Activated naive CD8-positive, alpha-beta T cell treated with anti-CD3 and anti-CD28 coated beads, Interleukin-2, amount 50 U/mL, for 24 hours (primary cell): ENCODE results near the gene PKP4.

Experiments
- ATAC-seq: fragments of 150-1000 bp; cut with Tn5 transposase; one replicate; pipeline ENCODE4 v1.10.0; 2021
- DNase-seq: peaks from one replicate; pipeline ENCODE4 v3.0.0; 2021
- H3K27ac Mint-ChIP-seq: one replicate; pipeline ENCODE4 v1.8.0; 2021; ENCODE audit warnings: mild to moderate bottlenecking, mixed read lengths
- H3K27me3 Mint-ChIP-seq: one replicate; pipeline ENCODE4 v1.8.0; 2021; ENCODE audit warnings: mixed read lengths
- H3K36me3 Mint-ChIP-seq: one replicate; pipeline ENCODE4 v1.8.0; 2021; ENCODE audit warnings: low read depth, mixed read lengths
- H3K4me1 Mint-ChIP-seq: one replicate; pipeline ENCODE4 v1.8.0; 2021; ENCODE audit warnings: mixed read lengths
- H3K4me3 Mint-ChIP-seq: one replicate; pipeline ENCODE4 v1.8.0; 2021; ENCODE audit warnings: mild to moderate bottlenecking, moderate library complexity, mixed read lengths
- H3K9me3 Mint-ChIP-seq: one replicate; pipeline ENCODE4 v1.8.0; 2021; ENCODE audit warnings: mixed read lengths

The PKP4 gene

DNA sequence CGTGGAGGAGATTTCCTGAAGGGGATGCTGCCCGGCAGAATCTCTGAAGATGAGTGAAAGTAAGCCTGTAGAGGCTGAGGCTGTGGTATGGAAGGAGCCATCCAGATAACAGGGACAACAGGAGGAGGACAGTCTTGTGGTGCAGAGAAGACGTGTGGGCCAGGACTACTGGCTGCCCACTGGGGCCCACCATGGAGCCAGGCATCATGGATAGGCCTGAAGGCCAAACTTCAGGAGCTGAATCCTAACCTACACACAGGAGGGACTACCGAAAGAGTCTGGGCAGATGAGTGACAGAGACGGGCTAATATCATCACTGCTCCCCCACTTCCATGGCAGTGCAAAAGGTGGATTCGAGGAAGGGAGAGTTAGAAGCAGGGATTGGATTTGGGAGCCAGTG, 207.0 kb downstream of the PKP4 start:
- H3K4me3 Mint-ChIP-seq, result no peak overlapping the region
- no peaks in the 10 kb centered on the region for H3K4me1 Mint-ChIP-seq
- DNase-seq (no peak), ATAC-seq (no peak)
- peaks cover 14% of the 10 kb centered on the region for H3K36me3 Mint-ChIP-seq
- H3K27ac Mint-ChIP-seq, result no peak overlapping the region
- no peaks in the 10 kb centered on the region for H3K27me3 Mint-ChIP-seq
- H3K9me3 Mint-ChIP-seq, result no peaks in the 10 kb centered on the region

DNA sequence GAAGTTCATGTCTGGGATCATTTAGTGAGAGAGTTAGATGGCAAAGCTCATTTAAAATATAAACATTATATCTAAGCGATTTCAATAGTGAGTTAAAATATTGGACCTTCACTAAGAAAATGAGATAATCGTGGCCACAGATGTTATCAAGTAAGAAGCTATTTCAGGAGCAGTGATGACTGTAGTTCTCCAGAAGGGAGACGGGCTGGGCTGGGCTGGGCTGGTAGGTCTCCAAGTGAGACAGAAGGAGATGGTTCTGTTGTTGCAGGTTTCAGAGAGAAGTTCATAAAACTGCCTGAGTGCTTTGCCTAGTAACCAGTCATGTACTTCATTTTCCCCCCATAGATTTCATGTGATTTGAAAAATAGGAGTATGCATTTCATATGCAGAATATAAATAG, 208.2 kb downstream of the PKP4 start:
- H3K27ac Mint-ChIP-seq, result no peak overlapping the region
- ATAC-seq (no peak), DNase-seq (no peak)
- H3K4me3 Mint-ChIP-seq, result no peak overlapping the region
- H3K27me3 Mint-ChIP-seq, result no peaks in the 10 kb centered on the region
- no peaks in the 10 kb centered on the region for H3K9me3 Mint-ChIP-seq
- no peaks in the 10 kb centered on the region for H3K4me1 Mint-ChIP-seq
- H3K36me3 Mint-ChIP-seq, result peaks cover 15% of the 10 kb centered on the region

DNA sequence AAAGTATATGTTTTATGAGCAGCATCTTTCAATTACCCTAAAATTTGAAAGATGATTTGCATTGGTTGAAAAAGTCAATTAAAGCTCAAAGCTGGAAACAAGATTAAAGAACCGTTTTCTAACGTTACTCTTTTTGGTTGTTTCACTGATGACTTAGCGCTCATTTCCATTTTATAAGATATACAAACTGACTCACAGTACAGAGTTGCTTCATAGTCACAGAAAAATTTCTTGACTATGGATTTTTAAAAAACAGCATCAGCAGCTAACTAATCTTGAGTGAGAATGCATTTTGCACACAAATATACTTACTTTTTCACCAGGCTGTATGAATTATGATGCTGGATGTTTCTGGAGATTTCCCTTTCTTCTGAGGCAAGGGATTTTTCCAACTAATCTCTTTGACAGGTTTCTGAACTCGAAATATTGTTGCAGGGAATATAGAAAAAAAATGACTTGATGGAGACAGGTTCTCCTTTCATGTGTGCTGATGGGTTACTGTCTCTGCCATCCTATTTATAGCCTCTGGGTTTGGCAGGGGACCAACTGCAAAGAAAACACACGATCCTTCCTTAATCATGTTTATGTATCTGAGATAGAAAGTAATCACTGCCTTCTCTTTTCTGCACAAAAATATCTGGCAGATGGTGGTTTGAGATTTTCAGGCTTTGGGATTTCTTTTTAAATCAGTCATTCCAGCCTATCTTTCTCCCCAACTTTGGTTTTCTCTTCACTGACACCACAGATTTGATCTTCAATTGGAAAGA, 209.0 kb downstream of the PKP4 start:
- no peaks in the 10 kb centered on the region for H3K9me3 Mint-ChIP-seq
- no peaks in the 10 kb centered on the region for H3K4me1 Mint-ChIP-seq

DNA sequence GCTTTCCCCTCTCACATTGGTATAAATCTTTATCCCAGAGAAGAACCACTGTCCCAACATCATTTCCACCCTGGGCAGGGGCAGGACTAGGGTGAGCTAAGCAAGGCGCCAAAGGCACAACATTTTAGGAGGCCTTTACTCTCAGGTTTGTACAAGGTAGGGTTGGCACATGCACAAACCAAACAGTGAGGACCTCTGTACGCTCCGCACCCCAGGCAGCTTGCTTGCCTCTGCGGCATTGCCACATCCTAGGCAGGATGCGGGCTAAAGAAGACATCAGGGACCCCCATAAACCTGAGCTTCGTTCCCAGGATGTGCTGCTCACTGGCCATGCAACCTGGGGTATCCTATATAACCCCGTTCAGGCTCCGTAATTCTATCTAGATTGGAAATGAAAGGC, 210.2 kb downstream of the PKP4 start:
- Mint-ChIP-seq H3K27ac (no peak overlapping the region), H3K36me3 (peaks cover 9% of the 10 kb centered on the region), H3K4me1 (no peaks in the 10 kb centered on the region), H3K4me3 (no peak overlapping the region), H3K9me3 (no peaks in the 10 kb centered on the region), H3K27me3 (no peaks in the 10 kb centered on the region)
- ATAC-seq (no peak), DNase-seq (no peak)

More for the DNA sequence above, 209.0 kb downstream of the PKP4 start:
- Mint-ChIP-seq H3K36me3 (peaks cover 13% of the 10 kb centered on the region), H3K27me3 (no peaks in the 10 kb centered on the region), H3K4me3 (no peak overlapping the region), H3K27ac (no peak overlapping the region)
- ATAC-seq, result no peak
- no peak for DNase-seq

DNA sequence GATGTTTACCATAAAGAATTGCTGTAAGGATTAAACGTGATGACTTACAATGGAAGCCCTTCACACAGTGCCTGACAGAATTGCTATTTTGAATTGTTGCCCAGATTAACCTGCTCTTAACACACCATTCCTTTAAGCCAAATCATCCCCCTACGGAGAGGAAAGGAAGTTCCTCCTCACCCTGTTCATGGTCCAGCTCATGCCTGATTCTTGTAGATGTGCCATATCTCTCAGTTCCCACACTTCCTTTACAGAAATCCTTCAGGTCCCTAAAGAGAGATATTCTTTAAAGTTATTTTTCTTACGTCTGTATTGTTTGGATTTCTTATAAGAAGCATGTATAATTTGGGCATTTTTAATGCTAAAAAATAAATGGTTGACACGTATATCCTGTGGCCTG, 210.8 kb downstream of the PKP4 start:
- ATAC-seq, result no peak
- no peaks in the 10 kb centered on the region for H3K27me3 Mint-ChIP-seq
- H3K4me3 Mint-ChIP-seq, result no peak overlapping the region
- DNase-seq, result no peak
- H3K4me1 Mint-ChIP-seq, result no peaks in the 10 kb centered on the region
- H3K27ac Mint-ChIP-seq, result no peak overlapping the region
- no peaks in the 10 kb centered on the region for H3K9me3 Mint-ChIP-seq
- H3K36me3 Mint-ChIP-seq, result peaks cover 9% of the 10 kb centered on the region

DNA sequence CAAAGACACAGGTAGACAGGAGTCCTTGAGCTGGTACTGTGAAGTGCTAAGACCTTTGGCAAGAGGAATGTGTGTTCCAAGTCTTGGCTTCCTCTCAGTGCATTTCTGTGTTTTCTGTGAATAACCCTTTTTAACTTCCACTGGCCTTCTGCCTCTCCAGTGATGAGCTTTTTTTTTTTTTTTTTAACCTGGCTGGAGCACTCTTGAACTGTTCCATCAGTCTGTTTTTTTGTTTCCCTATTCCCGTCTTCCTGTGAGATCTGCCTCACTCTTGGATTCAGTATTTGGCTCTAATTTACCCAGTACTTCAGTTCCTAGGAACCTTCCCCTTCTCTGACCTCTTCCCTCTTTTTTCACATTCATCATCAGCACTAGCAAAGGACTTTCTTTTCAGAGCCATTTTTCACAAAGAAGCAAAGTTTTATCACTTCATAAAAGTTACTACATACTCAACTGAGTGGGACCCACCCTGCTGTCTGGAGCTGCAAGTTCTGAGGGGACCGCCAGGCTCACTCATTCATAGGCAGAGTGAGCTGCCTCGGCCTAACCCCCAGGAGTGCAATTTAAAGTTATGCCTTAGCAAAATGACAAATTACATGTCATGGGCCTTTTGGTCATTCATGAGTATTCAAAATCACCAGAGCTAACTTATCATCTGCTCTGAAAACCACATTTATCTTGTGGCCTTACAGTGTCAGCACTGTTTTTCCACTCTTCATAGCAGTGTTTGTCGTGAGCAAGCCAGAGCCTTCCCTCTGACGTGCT, 211.4 kb downstream of the PKP4 start:
- DNase-seq, result no peak
- H3K9me3 Mint-ChIP-seq, result no peaks in the 10 kb centered on the region
- no peaks in the 10 kb centered on the region for H3K4me1 Mint-ChIP-seq
- H3K36me3 Mint-ChIP-seq, result peaks cover 9% of the 10 kb centered on the region
- no peak overlapping the region for H3K27ac Mint-ChIP-seq
- ATAC-seq, result no peak
- H3K4me3 Mint-ChIP-seq, result no peak overlapping the region
- H3K27me3 Mint-ChIP-seq, result no peaks in the 10 kb centered on the region

DNA sequence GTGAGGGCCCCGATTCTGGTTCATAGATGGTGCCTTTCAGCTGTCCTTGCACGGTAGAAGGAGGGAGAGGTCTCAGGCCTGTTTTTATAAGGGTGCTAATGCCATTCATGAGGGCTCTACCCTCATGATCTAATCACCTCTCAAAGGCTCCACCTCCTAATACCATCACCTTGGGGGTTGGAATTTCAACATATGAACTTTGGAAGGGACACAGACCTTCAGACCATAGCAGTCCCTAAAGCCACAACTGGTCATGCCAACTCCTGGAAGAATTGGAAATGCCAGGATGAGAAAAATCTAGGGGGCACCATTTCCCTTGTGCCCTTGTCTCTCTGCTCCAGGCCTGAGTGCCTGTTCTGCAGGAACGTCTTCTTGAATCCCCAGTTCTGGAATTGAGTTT, 213.5 kb downstream of the PKP4 start:
- peaks cover 16% of the 10 kb centered on the region for H3K36me3 Mint-ChIP-seq
- H3K9me3 Mint-ChIP-seq, result no peaks in the 10 kb centered on the region
- no peaks in the 10 kb centered on the region for H3K27me3 Mint-ChIP-seq
- ATAC-seq, result no peak
- H3K4me1 Mint-ChIP-seq, result no peaks in the 10 kb centered on the region
- H3K27ac Mint-ChIP-seq, result no peak overlapping the region
- DNase-seq, result no peak
- H3K4me3 Mint-ChIP-seq, result no peak overlapping the region

DNA sequence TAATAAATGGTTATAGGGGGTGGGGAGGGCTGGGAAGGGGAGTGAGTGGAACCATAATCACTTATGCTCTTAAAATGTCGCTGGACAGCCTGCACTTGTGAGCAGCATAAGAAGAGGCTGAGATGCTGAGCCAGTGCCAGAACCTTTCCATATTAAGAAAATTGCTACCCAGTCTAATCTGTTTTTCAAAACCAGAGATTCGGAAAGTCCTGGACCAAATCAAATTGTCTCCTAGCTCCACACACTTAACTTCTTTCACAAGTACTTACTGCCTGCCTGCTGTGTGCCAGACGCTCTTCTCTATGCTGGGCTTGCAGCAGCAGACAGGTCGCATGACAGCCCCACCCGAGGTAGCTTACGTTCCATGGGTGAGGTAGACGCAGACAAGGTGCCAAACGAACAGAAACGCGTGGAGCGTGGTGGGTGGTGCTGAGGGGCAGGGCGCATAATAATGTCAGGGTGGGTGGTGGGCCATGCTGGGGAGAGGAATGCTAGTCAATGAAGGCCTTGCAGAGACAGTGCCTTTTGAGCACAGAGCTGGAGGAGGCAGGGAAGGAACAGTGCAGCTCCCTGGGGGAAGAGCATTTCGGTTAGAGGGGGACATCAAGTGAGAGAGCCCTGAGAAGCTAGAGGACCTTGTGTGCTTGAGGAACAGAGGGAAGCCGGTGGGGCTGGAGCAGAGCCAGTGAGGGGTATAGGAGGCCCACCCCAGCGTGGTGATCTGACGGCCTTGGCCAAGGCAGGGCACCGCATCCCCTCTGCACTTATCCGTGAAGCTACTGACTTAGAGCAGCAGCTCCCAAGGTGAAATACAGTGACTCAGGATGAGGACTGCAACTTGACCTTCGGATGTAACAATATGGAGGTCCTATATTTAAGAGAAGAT, 214.9 kb downstream of the PKP4 start:
- H3K4me1 Mint-ChIP-seq, result no peaks in the 10 kb centered on the region
- peaks cover 16% of the 10 kb centered on the region for H3K36me3 Mint-ChIP-seq
- no peak for DNase-seq
- H3K4me3 Mint-ChIP-seq, result no peak overlapping the region
- H3K27ac Mint-ChIP-seq, result no peak overlapping the region
- H3K9me3 Mint-ChIP-seq, result no peaks in the 10 kb centered on the region
- peak; percentile 24 for ATAC-seq
- H3K27me3 Mint-ChIP-seq, result no peaks in the 10 kb centered on the region

DNA sequence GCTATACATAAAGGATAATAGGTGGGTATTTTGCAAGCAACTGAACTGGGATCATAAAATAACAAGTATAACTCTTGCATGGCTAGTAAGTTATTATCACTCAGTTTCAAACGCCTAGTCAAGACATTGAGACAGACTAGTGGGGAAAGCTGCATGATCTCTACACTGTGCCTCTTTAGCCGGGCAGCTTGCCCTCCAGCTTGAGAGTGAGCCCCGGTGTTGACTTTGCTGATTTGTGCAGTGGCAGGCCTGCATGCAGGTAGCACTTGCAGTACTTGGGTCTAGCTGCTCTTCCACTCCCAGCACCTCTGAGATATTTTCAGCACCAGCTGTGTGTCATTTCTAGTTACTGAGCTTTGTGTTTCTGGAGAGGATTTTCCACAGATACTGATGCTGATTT, 219.5 kb downstream of the PKP4 start:
- Mint-ChIP-seq H3K4me1 (no peaks in the 10 kb centered on the region), H3K4me3 (no peak overlapping the region), H3K27me3 (no peaks in the 10 kb centered on the region), H3K36me3 (peaks cover 12% of the 10 kb centered on the region), H3K27ac (no peak overlapping the region), H3K9me3 (no peaks in the 10 kb centered on the region)
- no peak for ATAC-seq
- no peak for DNase-seq

DNA sequence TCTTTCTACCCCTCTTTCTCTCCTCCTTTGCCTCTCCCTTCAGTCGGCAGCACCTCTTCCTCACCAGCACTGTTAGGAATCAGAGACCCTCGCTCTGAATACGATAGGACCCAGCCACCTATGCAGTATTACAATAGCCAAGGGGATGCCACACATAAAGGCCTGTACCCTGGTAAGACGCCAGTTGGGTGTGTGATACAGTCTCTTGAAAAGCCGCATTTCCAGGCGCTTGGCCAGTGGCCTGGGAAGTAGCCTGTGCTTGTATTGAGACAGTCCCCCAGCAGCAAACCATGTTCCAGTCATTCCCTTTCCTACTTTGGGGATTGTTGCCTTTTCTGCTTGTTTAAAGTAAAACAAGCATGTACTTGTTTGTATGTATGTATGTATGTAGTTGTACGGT, 219.9 kb downstream of the PKP4 start:
- no peaks in the 10 kb centered on the region for H3K4me1 Mint-ChIP-seq
- DNase-seq (no peak), ATAC-seq (no peak)
- no peaks in the 10 kb centered on the region for H3K27me3 Mint-ChIP-seq
- no peaks in the 10 kb centered on the region for H3K9me3 Mint-ChIP-seq
- no peak overlapping the region for H3K4me3 Mint-ChIP-seq
- no peak overlapping the region for H3K27ac Mint-ChIP-seq
- H3K36me3 Mint-ChIP-seq, result peaks cover 12% of the 10 kb centered on the region

DNA sequence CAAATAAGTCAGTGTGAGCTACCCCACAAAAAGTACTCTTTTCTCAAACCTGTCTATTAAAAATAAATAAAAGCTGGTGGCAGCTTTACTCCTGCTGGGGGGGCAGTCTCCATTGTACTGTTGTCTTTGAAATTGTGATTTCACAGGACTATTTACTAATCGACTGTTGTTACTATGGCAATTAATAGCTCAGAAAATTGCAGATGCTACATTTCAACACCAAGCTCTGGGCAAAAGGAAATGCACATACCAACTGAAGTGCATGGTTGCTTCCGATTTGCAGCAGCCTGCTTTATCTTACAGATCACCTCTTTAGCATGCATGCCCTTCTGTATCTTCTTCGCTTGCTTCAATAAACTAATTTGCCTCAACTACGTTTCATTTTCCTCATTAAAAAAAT, 220.8 kb downstream of the PKP4 start:
- no peak overlapping the region for H3K27ac Mint-ChIP-seq
- H3K9me3 Mint-ChIP-seq, result no peaks in the 10 kb centered on the region
- H3K36me3 Mint-ChIP-seq, result peaks cover 12% of the 10 kb centered on the region
- no peaks in the 10 kb centered on the region for H3K4me1 Mint-ChIP-seq
- DNase-seq, result no peak
- no peak for ATAC-seq
- H3K27me3 Mint-ChIP-seq, result no peaks in the 10 kb centered on the region
- H3K4me3 Mint-ChIP-seq, result no peak overlapping the region

DNA sequence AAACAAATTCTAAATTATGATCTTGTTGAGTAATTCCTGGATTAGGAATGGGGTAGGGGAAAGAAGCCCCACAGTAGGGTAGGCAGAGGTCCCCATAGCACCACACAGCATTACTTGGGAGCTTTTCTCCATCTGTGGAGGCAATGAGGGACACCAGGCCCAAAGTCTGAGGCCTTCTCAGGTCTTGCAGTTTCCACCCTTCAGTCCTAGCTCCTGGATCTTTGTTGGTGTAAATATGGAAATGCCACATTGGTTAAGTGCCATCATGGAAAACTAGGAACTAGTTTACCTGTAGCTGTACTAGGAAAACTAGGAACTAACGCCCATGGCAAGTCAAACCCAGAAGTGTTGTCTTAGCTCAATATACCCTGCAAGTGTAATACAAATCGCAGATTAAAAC, 225.1 kb downstream of the PKP4 start:
- Mint-ChIP-seq H3K4me1 (no peaks in the 10 kb centered on the region), H3K4me3 (no peak overlapping the region), H3K36me3 (peaks cover 6% of the 10 kb centered on the region), H3K27ac (no peak overlapping the region), H3K9me3 (no peaks in the 10 kb centered on the region), H3K27me3 (no peaks in the 10 kb centered on the region)
- DNase-seq, result no peak
- no peak for ATAC-seq

DNA sequence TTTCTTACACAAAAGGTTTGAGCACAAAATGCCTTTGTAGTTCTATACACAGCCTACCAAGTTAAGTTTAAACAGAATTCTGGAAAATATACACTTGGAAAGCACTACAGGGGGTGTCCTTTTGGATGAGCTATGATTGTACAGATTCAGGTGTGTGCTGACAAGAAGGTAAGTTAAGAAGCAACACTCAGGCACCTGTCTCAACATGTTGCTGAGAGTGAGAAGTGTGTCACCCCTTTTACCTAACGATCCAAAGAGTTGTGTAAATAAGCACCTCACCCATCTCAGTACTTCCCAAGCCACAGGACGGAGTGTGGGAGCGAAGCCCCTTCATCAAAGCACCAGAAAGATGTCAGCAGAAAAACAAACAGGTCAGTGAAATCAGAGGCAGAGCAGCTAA, 228.9 kb downstream of the PKP4 start:
- Mint-ChIP-seq H3K9me3 (no peaks in the 10 kb centered on the region), H3K27ac (no peak overlapping the region), H3K36me3 (peaks cover 2% of the 10 kb centered on the region), H3K4me1 (no peaks in the 10 kb centered on the region), H3K27me3 (peaks cover 5% of the 10 kb centered on the region), H3K4me3 (no peak overlapping the region)
- DNase-seq, result no peak
- no peak for ATAC-seq

DNA sequence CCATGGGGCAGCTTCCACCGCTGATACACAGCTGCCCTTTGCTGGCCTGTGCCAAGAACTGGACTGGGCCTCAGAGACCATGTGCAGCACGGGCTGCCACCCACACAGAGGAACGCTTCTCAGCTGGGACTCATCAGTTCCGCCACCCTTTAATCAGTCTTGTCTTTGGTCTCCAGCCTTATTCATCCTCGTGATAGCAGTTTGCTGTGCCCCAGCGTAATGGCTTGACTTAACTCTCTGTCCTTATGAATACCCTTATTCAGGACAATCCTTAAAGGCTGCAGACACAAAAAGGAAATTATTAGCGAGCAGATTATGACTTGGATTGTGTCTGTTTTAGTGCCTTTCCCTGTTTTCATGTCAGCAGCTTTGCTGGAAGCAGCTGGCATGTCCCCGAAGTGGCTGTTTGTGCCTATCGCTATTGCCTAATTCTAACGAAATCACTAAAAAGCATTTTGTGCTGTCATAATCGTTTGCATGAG, 229.5 kb downstream of the PKP4 start:
- Mint-ChIP-seq H3K27me3 (peaks cover 5% of the 10 kb centered on the region), H3K4me1 (no peaks in the 10 kb centered on the region), H3K27ac (no peak overlapping the region), H3K36me3 (no peaks in the 10 kb centered on the region), H3K4me3 (no peak overlapping the region), H3K9me3 (no peaks in the 10 kb centered on the region)
- ATAC-seq (no peak), DNase-seq (no peak)
